Measurements from ENCODE around the gene DNAH12. TPM values are rescaled to one million over a fixed set of nuclear protein-coding genes. Genes with fewer than 3 reads are reported as not detected.

Gene DNAH12
- total and polyA plus RNA-seq, 2 of the 13 experiments (the other 11 are each of a cell fraction or from before 2014, with no cell fraction given): 0.11 TPM

DNA sequence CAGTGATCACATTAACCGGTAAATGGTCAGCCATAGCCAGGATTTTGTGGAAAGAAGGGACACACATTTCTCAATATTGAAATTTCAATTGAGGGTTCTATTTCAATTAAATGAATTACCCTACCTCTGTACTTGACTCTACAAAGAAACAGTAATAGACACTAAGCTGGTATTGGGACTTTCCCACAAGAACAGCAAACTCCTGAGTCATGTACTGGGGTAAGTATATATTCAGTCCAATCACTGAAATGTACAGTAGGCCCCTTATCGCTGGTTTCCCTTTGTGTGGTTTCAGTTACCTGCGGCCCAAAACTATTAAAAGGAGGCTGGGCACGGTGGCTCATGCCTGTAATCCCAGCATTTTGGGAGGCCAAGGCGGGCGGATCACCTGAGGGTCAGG, 269.3 kb downstream of the DNAH12 start:
- intact Hi-C loops (cut with micrococcal nuclease; ENCODE audit: unreplicated experiment): no loop called here
- H3K27me3 ChIP-seq (ENCODE audit: control insufficient read depth in 1 of 2, insufficient read depth in 2 of 2, low read length in 2 of 2): no peaks in the 10 kb centered on the region

More for the DNA sequence above, 269.3 kb downstream of the DNAH12 start:
- Histone ChIP-seq H2AFZ (ENCODE audit: low read length) (no peak overlapping the region), H3K9ac (ENCODE audit: insufficient read depth, low read depth, low read length) (no peak overlapping the region), H3K9me3 (ENCODE audit: low read length) (0 out of 2 replicates have a peak, but pooled peaks cover 3% of the 10 kb centered on the region), H3K79me2 (ENCODE audit: insufficient read depth, low read length) (no peaks in the 10 kb centered on the region), H3K4me1 (ENCODE audit: insufficient read depth, low read length) (no peaks in the 10 kb centered on the region), H3K27ac (ENCODE audit: extremely low read length, insufficient read depth, low read length) (no peak overlapping the region), H3K4me3 (replicated peaks in 1 of 3; ENCODE audit: insufficient read depth in 1 of 3, low read depth in 2 of 3, low read length in 3 of 3) (no peak overlapping the region), H3K4me2 (ENCODE audit: low read depth, low read length) (no peak overlapping the region), H4K20me1 (ENCODE audit: insufficient read depth, low read length) (no peaks in the 10 kb centered on the region), H3K36me3 (replicated peaks in 1 of 2; ENCODE audit: control insufficient read depth in 1 of 2, insufficient read depth in 2 of 2, low read length in 2 of 2) (peaks cover 0 to 7% of the 10 kb centered on the region in 2 experiments; a peak in 3 of 5 replicates)
- TF ChIP-seq RFXAP (CRISPR knock-in tag; IDR thresholded peaks at IDR 0.05; ENCODE audit: borderline replicate concordance): no peak
- TF ChIP-seq KDM3A (CRISPR knock-in tag; IDR thresholded peaks at IDR 0.05; ENCODE audit: low read depth): no peak
- TF ChIP-seq ZNF772 (CRISPR knock-in tag; IDR thresholded peaks at IDR 0.05): no peak
- no peak for TF ChIP-seq NR2C2 (CRISPR knock-in tag; IDR thresholded peaks at IDR 0.05; ENCODE audit: borderline replicate concordance)
- no peak for TF ChIP-seq ZFY (CRISPR knock-in tag; IDR thresholded peaks at IDR 0.05)
- TF ChIP-seq, protein P1, sequence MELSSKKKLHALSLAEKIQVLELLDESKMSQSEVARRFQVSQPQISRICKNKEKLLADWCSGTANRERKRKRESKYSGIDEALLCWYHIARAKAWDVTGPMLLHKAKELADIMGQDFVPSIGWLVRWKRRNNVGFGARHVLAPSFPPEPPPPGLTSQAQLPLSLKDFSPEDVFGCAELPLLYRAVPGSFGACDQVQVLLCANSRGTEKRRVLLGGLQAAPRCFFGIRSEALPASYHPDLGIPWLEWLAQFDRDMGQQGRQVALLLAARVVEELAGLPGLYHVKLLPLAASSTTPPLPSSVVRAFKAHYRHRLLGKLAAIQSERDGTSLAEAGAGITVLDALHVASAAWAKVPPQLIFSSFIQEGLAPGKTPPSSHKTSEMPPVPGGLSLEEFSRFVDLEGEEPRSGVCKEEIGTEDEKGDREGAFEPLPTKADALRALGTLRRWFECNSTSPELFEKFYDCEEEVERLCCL (CRISPR knock-in tag; IDR thresholded peaks at IDR 0.05; ENCODE audit: borderline replicate concordance): no peak
- TF ChIP-seq, protein P2, sequence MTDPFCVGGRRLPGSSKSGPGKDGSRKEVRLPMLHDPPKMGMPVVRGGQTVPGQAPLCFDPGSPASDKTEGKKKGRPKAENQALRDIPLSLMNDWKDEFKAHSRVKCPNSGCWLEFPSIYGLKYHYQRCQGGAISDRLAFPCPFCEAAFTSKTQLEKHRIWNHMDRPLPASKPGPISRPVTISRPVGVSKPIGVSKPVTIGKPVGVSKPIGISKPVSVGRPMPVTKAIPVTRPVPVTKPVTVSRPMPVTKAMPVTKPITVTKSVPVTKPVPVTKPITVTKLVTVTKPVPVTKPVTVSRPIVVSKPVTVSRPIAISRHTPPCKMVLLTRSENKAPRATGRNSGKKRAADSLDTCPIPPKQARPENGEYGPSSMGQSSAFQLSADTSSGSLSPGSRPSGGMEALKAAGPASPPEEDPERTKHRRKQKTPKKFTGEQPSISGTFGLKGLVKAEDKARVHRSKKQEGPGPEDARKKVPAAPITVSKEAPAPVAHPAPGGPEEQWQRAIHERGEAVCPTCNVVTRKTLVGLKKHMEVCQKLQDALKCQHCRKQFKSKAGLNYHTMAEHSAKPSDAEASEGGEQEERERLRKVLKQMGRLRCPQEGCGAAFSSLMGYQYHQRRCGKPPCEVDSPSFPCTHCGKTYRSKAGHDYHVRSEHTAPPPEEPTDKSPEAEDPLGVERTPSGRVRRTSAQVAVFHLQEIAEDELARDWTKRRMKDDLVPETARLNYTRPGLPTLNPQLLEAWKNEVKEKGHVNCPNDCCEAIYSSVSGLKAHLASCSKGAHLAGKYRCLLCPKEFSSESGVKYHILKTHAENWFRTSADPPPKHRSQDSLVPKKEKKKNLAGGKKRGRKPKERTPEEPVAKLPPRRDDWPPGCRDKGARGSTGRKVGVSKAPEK (CRISPR knock-in tag; IDR thresholded peaks at IDR 0.05; ENCODE audit: borderline replicate concordance): no peak
- BruUV-seq (replicated peaks): no TSS peak
- POLR2A ChIA-PET: no interaction called here
- no peak for FAIRE-seq
- in situ Hi-C loops (cut with HindIII; ENCODE audit: extremely low pct_ligation_motif_present, low pct_unique_long_range_greater_than_20kb): no loop called here
- no peak for DNase-seq (ENCODE audit: low spot score)
- ATAC-seq: no peak
- CTCF ChIA-PET (ENCODE audit: low intra/inter-chr PET ratio, low total read pairs): no interaction called here
- 93% methylated on average over 6 of the region's 6 CpGs for WGBS (ENCODE audit: low lambda C conversion rate)

Measured in HepG2 (cell line).